SH-SY5Y (cell line): ENCODE results near the gene MEOX1.

Experiments used
- GATA2 ChIP-seq: IDR thresholded peaks from 2 replicates; pipeline ENCODE4 v1.6.1; 2011; ENCODE audit warnings: mild to moderate bottlenecking, low read depth, low read length
- GATA3 ChIP-seq: IDR thresholded peaks from 2 replicates; pipeline ENCODE4 v1.6.1; 2011; ENCODE audit warnings: low read depth, mild to moderate bottlenecking, low read length, moderate library complexity

DNA sequence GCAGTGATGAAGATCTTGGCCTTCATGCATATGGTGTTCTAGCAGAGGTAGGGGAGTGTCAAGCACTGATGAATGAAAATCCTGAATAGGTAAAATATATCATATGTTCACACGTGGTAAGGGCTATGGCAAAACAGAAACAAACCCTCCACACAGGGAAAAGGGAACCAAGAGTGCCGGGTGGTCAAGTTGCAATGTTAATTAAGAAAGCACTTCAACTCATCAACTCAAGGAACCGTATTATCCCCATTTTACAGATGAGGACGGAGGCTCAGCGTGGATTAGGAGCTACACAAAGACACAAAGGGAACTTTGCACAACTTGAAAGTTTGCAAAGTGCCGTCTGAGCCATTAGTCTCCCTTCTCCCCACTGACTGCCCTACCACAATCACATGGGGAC, 28.1 kb upstream of the MEOX1 start:
- TF ChIP-seq GATA3 (no peak), GATA2 (no peak)
